DOHH2 (cell line): Measurements from ENCODE around the gene SGTA.

Experiments
- H3F3A ChIP-seq: fragments of 200-600 bp; sonication (generic), shearing (Covaris generic); 2 replicates; pipeline ENCODE4 v1.6.0; 2016; ENCODE audit warnings: antibody characterized with exemption, mild to moderate bottlenecking; ENCODE audit not compliant: control insufficient read depth, insufficient read depth
- H3K27ac ChIP-seq: fragments of 200-600 bp; sonication (generic); 2 replicates; pipeline ENCODE4 v1.5.1; 2014; ENCODE audit warnings: low read depth, mild to moderate bottlenecking, low read length, moderate library complexity
- H3K27me3 ChIP-seq: fragments of 200-600 bp; sonication (generic); 2 replicates; pipeline ENCODE4 v1.6.1; 2014; ENCODE audit warnings: mild to moderate bottlenecking, low read length, mixed read lengths; ENCODE audit not compliant: control insufficient read depth
- H3K36me3 ChIP-seq: fragments of 200-600 bp; sonication (generic); 2 replicates; pipeline ENCODE4 v1.6.1; 2014; ENCODE audit warnings: mild to moderate bottlenecking, low read length, moderate library complexity, mixed read lengths; ENCODE audit not compliant: control insufficient read depth
- H3K4me1 ChIP-seq: fragments of 200-600 bp; sonication (generic); 2 replicates; pipeline ENCODE4 v1.6.1; 2014; ENCODE audit warnings: mild to moderate bottlenecking, low read length, mixed read lengths; ENCODE audit not compliant: control insufficient read depth
- H3K4me2 ChIP-seq: fragments of 200-600 bp; sonication (generic); 2 replicates; pipeline ENCODE4 v1.6.0; 2014; ENCODE audit warnings: mild to moderate bottlenecking, low read length, moderate library complexity
- H3K4me3 ChIP-seq: fragments of 200-600 bp; sonication (generic); 2 replicates; pipeline ENCODE4 v1.5.1; 2014; ENCODE audit warnings: mild to moderate bottlenecking, low read length, mixed read lengths
- H3K79me2 ChIP-seq: fragments of 200-600 bp; sonication (generic); 2 replicates; pipeline ENCODE4 v1.6.1; 2014; ENCODE audit warnings: mild to moderate bottlenecking, low read length, mixed read lengths; ENCODE audit not compliant: control insufficient read depth
- H3K9me2 ChIP-seq: fragments of 200-600 bp; sonication (generic); replicated peaks from 2 replicates; pipeline ENCODE4 v1.6.1; 2014; ENCODE audit warnings: mild to moderate bottlenecking, low read length, mixed read lengths; ENCODE audit not compliant: control insufficient read depth
- H3K9me3 ChIP-seq: fragments of 200-600 bp; sonication (generic); 2 replicates; pipeline ENCODE4 v1.6.1; 2014; ENCODE audit warnings: antibody characterized with exemption, low read length, mixed read lengths; ENCODE audit not compliant: control insufficient read depth, insufficient read depth
- H4K20me1 ChIP-seq: fragments of 200-600 bp; sonication (generic); 2 replicates; pipeline ENCODE4 v1.6.0; 2014; ENCODE audit warnings: low read depth, mild to moderate bottlenecking, antibody characterized with exemption, low read length, moderate library complexity; ENCODE audit not compliant: control insufficient read depth, insufficient read depth
- CTCF ChIP-seq: fragments of 200-600 bp; sonication (generic); IDR thresholded peaks from one replicate; pipeline ENCODE4 v1.5.1; 2014; ENCODE audit warnings: antibody characterized with exemption, mild to moderate bottlenecking, low read depth, low read length; ENCODE audit not compliant: poor library complexity, severe bottlenecking
- EZH2phosphoT487 ChIP-seq: fragments of 200-600 bp; sonication (generic); IDR thresholded peaks from 2 replicates; pipeline ENCODE4 v1.6.1; 2017; ENCODE audit warnings: borderline replicate concordance, mild to moderate bottlenecking, antibody characterized with exemption, low read length, moderate library complexity, mixed read lengths

Gene SGTA

GRCh38 chr19:2797280-2797679 is 14.2 kb upstream of the SGTA start:
- Histone ChIP-seq H3K4me1 (peaks cover 5% of the 10 kb centered on the region; the same call in 1 of the 2 replicates), H3F3A (no peaks in the 10 kb centered on the region; the same call in 1 of the 2 replicates), H3K27ac (no peak overlapping the region), H3K4me3 (no peak overlapping the region), H4K20me1 (no peaks in the 10 kb centered on the region), H3K9me3 (no peaks in the 10 kb centered on the region), H3K4me2 (no peak overlapping the region), H3K36me3 (peaks cover 89% of the 10 kb centered on the region), H3K79me2 (peaks cover 23% of the 10 kb centered on the region), H3K27me3 (no peaks in the 10 kb centered on the region), H3K9me2 (no peaks in the 10 kb centered on the region)
- no peak for TF ChIP-seq EZH2phosphoT487
- TF ChIP-seq CTCF = no peak

DNA sequence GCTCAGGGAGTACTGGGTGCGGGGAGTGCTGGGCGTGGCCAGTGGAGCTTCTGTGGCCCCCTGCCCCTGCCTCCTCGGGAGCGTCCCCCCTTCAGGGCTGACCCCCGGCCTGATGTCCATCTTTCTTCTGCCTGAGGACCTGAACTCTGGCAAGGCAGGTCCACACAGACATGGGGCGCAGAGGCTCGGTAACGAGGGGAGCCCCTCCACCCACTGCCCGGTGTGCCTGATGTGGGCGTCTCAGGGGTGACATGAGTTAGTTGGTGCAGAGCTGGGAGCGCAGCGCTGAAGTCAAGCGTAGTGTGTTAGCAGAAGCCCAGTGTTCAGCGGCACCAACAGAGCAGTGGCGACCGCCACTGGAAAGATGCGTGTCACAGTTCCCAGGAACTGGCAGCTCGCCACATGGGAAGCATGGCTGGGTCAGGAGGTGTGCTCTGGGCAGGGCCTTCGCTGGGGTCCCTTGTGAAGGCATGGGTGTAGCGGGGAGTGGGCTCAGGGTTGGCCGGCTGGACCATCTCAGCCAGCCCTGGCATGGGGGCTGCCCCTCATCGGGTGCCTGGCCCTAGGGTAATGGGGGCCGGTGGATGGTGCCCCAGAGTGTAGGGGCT is 13.7 kb upstream of the SGTA start:
- Histone ChIP-seq H3K79me2 (peaks cover 24% of the 10 kb centered on the region), H4K20me1 (no peaks in the 10 kb centered on the region), H3K9me2 (no peaks in the 10 kb centered on the region), H3K27me3 (no peaks in the 10 kb centered on the region), H3K4me1 (peaks cover 11% of the 10 kb centered on the region), H3K27ac (no peak overlapping the region), H3K4me3 (no peak overlapping the region), H3K9me3 (no peaks in the 10 kb centered on the region), H3K4me2 (no peak overlapping the region), H3K36me3 (peaks cover 88% of the 10 kb centered on the region), H3F3A (no peaks in the 10 kb centered on the region; the same call in 1 of the 2 replicates)
- TF ChIP-seq EZH2phosphoT487 (no peak), CTCF (no peak)

GRCh38 chr19:2795827-2796658 is 13.0 kb upstream of the SGTA start:
- no peak for TF ChIP-seq EZH2phosphoT487
- no peak for TF ChIP-seq CTCF
- Histone ChIP-seq H3K4me2 (no peak overlapping the region), H3K4me1 (peaks cover 18% of the 10 kb centered on the region), H3F3A (no peaks in the 10 kb centered on the region; the same call in 1 of the 2 replicates), H3K4me3 (no peak overlapping the region), H3K27ac (no peak overlapping the region), H3K9me3 (no peaks in the 10 kb centered on the region), H4K20me1 (no peaks in the 10 kb centered on the region), H3K27me3 (no peaks in the 10 kb centered on the region), H3K9me2 (no peaks in the 10 kb centered on the region), H3K79me2 (peaks cover 31% of the 10 kb centered on the region), H3K36me3 (peaks cover 88% of the 10 kb centered on the region)
